Measurements from ENCODE around the gene ANK2. TPM values are rescaled to one million over a fixed set of nuclear protein-coding genes. Genes with fewer than 3 reads are reported as not detected.

ANK2 gene
- polyA plus RNA-seq, 1 donor (not counting 4 experiments of a cell fraction or from before 2014, with no cell fraction given) = 0.22 TPM

DNA sequence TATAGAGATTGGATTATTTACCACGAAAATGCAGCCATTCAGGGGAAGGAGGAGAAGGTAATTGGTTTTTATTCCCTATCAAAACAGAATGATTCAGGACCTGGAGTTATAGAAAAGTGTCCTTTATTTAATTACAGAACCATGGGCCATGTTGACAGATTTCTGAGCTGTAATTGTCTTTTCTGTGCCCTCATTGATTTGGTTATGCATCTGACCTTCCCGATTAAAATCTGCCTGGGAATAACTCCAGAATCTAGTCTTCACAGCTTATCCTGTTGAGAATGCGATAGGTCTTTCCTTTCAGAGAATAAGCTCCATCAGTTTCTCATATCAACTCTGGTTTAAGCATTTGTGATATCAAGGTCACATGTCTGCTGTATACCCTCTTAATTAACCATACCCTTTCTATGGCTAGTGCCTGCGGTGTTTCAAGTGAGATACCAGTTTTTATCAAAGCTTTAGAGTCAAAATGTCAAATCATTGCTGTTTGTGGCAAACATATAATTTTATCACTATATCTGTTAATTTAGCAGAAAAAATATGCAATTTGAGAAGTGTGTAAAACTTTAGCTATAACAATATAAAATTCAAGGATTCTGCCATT is 37.2 kb upstream of the ANK2 start:
- Histone ChIP-seq H3K9me3 (ENCODE audit: control insufficient read depth, low read depth, low read length) (no peaks in the 10 kb centered on the region), H4K20me1 (ENCODE audit: control insufficient read depth, extremely low read depth, insufficient read depth, low read length) (no peaks in the 10 kb centered on the region), H3K36me3 (ENCODE audit: control insufficient read depth in 2 of 2, extremely low read depth in 1 of 2, insufficient read depth in 2 of 2, low read length in 2 of 2) (no peaks in the 10 kb centered on the region), H3K4me2 (ENCODE audit: control insufficient read depth, extremely low read depth, insufficient read depth, low read depth, low read length) (no peak overlapping the region), H3K4me3 (ENCODE audit: control insufficient read depth in 2 of 3, extremely low read depth in 1 of 3, insufficient read depth in 2 of 3, low read depth in 1 of 3, low read length in 3 of 3) (no peak overlapping the region), H2AFZ (ENCODE audit: control insufficient read depth, low read length) (no peak overlapping the region), H3K79me2 (ENCODE audit: control insufficient read depth, insufficient read depth, low read length) (no peaks in the 10 kb centered on the region), H3K9me1 (ENCODE audit: control insufficient read depth, extremely low read depth, insufficient read depth, low read length) (no peaks in the 10 kb centered on the region), H3K27me3 (ENCODE audit: control insufficient read depth, extremely low read depth, insufficient read depth, low read length) (no peaks in the 10 kb centered on the region), H3K27ac (ENCODE audit: control insufficient read depth, insufficient read depth, low read length) (no peak overlapping the region), H3K9ac (ENCODE audit: control insufficient read depth, extremely low read depth, insufficient read depth, low read length) (no peak overlapping the region), H3K4me1 (ENCODE audit: control insufficient read depth, extremely low read depth, insufficient read depth, low read length) (no peaks in the 10 kb centered on the region)
- DNase-seq (ENCODE audit: low read depth, low spot score) (no peak), FAIRE-seq (no peak)
- TF ChIP-seq EZH2 (IDR thresholded peaks at IDR 0.05; ENCODE audit: low read length) = no peak
- TF ChIP-seq, protein P1, sequence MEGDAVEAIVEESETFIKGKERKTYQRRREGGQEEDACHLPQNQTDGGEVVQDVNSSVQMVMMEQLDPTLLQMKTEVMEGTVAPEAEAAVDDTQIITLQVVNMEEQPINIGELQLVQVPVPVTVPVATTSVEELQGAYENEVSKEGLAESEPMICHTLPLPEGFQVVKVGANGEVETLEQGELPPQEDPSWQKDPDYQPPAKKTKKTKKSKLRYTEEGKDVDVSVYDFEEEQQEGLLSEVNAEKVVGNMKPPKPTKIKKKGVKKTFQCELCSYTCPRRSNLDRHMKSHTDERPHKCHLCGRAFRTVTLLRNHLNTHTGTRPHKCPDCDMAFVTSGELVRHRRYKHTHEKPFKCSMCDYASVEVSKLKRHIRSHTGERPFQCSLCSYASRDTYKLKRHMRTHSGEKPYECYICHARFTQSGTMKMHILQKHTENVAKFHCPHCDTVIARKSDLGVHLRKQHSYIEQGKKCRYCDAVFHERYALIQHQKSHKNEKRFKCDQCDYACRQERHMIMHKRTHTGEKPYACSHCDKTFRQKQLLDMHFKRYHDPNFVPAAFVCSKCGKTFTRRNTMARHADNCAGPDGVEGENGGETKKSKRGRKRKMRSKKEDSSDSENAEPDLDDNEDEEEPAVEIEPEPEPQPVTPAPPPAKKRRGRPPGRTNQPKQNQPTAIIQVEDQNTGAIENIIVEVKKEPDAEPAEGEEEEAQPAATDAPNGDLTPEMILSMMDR (optimal IDR thresholded peaks at IDR 0.05 in 1 of 3, IDR thresholded peaks at IDR 0.05 in 1 of 3, conservative IDR thresholded peaks at IDR 0.05 in 1 of 3; ENCODE audit: extremely low read depth in 1 of 3, insufficient read depth in 2 of 3, low read length in 3 of 3) = no peak
- dilution Hi-C loops (cut with MboI; ENCODE audit: extremely low pct_ligation_motif_present, low sequenced_read_pairs) = no loop called here

DNA sequence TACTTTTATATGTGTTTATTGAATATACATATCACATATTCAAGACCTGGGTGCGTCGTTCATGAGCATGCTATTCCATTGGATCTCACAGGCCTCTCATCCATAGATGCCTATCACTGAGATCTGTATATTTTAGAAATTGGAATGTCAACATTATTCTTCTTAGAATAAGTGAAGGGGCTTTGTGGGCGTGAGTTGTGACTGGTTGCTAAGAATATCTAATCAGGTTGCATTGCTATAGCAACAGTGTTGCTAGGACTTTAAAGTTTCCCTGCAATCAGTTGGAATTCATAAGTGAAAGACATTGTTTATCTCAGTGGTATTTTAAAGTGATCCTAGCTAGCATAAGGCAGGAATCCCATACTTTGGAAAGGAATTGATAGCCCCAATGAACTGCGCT is 36.7 kb upstream of the ANK2 start:
- Histone ChIP-seq H3K27ac (ENCODE audit: control insufficient read depth, insufficient read depth, low read length) (no peak overlapping the region), H3K4me3 (ENCODE audit: control insufficient read depth in 2 of 3, extremely low read depth in 1 of 3, insufficient read depth in 2 of 3, low read depth in 1 of 3, low read length in 3 of 3) (no peak overlapping the region), H3K36me3 (ENCODE audit: control insufficient read depth in 2 of 2, extremely low read depth in 1 of 2, insufficient read depth in 2 of 2, low read length in 2 of 2) (no peaks in the 10 kb centered on the region), H3K9me1 (ENCODE audit: control insufficient read depth, extremely low read depth, insufficient read depth, low read length) (no peaks in the 10 kb centered on the region), H3K27me3 (ENCODE audit: control insufficient read depth, extremely low read depth, insufficient read depth, low read length) (no peaks in the 10 kb centered on the region), H4K20me1 (ENCODE audit: control insufficient read depth, extremely low read depth, insufficient read depth, low read length) (no peaks in the 10 kb centered on the region), H3K79me2 (ENCODE audit: control insufficient read depth, insufficient read depth, low read length) (no peaks in the 10 kb centered on the region), H3K9ac (ENCODE audit: control insufficient read depth, extremely low read depth, insufficient read depth, low read length) (no peak overlapping the region), H3K9me3 (ENCODE audit: control insufficient read depth, low read depth, low read length) (no peaks in the 10 kb centered on the region), H3K4me1 (ENCODE audit: control insufficient read depth, extremely low read depth, insufficient read depth, low read length) (no peaks in the 10 kb centered on the region), H2AFZ (ENCODE audit: control insufficient read depth, low read length) (no peak overlapping the region), H3K4me2 (ENCODE audit: control insufficient read depth, extremely low read depth, insufficient read depth, low read depth, low read length) (no peak overlapping the region)
- TF ChIP-seq, protein P1 (optimal IDR thresholded peaks at IDR 0.05 in 1 of 3, IDR thresholded peaks at IDR 0.05 in 1 of 3, conservative IDR thresholded peaks at IDR 0.05 in 1 of 3; ENCODE audit: extremely low read depth in 1 of 3, insufficient read depth in 2 of 3, low read length in 3 of 3) = no peak
- no peak for TF ChIP-seq EZH2 (IDR thresholded peaks at IDR 0.05; ENCODE audit: low read length)
- dilution Hi-C loops (cut with MboI; ENCODE audit: extremely low pct_ligation_motif_present, low sequenced_read_pairs) = no loop called here
- DNase-seq (ENCODE audit: low read depth, low spot score) = no peak
- no peak for FAIRE-seq
